Type B pancreatic cell (in vitro differentiated cells): ENCODE results near the gene ARNT2. TPM values are rescaled to one million over a fixed set of nuclear protein-coding genes. Genes with fewer than 3 reads are reported as not detected.

Source experiments
- DNase-seq: peaks from one replicate; pipeline ENCODE4 v3.0.0; 2021; ENCODE audit warnings: mixed read lengths; ENCODE audit not compliant: unreplicated experiment; ENCODE audit errors: extremely low spot score
- H3K27ac Mint-ChIP-seq: 2 replicates; pipeline ENCODE4 v1.8.0; 2021; ENCODE audit warnings: mild to moderate bottlenecking, mixed read lengths
- H3K27me3 Mint-ChIP-seq: 2 replicates; pipeline ENCODE4 v1.8.0; 2021; ENCODE audit warnings: mixed read lengths
- H3K36me3 Mint-ChIP-seq: 2 replicates; pipeline ENCODE4 v1.8.0; 2021; ENCODE audit warnings: mixed read lengths
- H3K4me1 Mint-ChIP-seq: one replicate; pipeline ENCODE4 v1.8.0; 2021; ENCODE audit warnings: mixed read lengths; ENCODE audit not compliant: unreplicated experiment
- H3K4me3 Mint-ChIP-seq: 2 replicates; pipeline ENCODE4 v1.8.0; 2021; ENCODE audit warnings: mild to moderate bottlenecking, mixed read lengths
- H3K9me3 Mint-ChIP-seq: 2 replicates; pipeline ENCODE4 v1.8.0; 2021; ENCODE audit warnings: mixed read lengths
- CTCF ChIP-seq: fragments of 200-600 bp; sonication (generic); conservative IDR thresholded peaks from 2 replicates; pipeline ENCODE4 v1.5.0; 2021; ENCODE audit warnings: antibody characterized with exemption, mild to moderate bottlenecking
- total RNA-seq: library from RNA; stranded (reverse); gene quantifications from 2 replicates; pipeline ENCODE4 v1.2.1, GENCODE V29; 2021; ENCODE audit warnings: low replicate concordance

ARNT2 gene
- total RNA-seq, 1 donor from 2014 or later, result 22.4 TPM

DNA sequence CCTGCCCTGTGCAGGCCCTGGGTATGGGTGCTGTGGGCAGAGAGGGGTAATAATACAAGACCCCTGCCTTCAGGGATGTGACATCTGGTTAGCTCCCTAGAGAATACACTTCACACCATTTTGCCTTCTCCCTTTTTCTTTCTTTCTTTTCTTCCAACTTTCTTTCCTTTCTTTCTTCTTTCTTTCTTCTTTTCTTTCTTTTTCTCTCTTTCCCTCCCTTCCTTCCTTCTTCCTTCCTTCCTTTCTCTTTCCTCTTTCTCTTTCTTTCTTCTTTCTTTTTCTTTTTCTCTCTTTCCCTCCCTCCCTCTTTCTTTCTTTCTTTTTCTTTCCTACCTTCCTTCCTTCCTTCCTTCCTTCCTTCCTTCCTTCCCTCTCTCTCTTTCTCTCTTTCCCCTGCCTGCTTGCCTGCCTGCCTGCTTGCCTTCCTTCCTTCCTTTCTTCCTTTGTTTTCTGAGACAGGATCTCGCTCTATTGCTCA is 222.5 kb downstream of the ARNT2 start:
- Mint-ChIP-seq H3K9me3 (no peaks in the 10 kb centered on the region), H3K4me3 (no peak overlapping the region), H3K27me3 (peaks cover 4% of the 10 kb centered on the region), H3K4me1 (no peaks in the 10 kb centered on the region), H3K27ac (no peak overlapping the region), H3K36me3 (no peaks in the 10 kb centered on the region)
- no peak for DNase-seq
- TF ChIP-seq CTCF, result no peak

- Mint-ChIP-seq H3K4me1 (peaks cover 9% of the 10 kb centered on the region), H3K4me3 (no peak overlapping the region), H3K9me3 (no peaks in the 10 kb centered on the region), H3K27me3 (peaks cover 7% of the 10 kb centered on the region), H3K27ac (peak overlapping the region; percentile 53), H3K36me3 (no peaks in the 10 kb centered on the region)
- no peak for DNase-seq
- no peak for TF ChIP-seq CTCF
Measured at GRCh38 chr15:80629355-80629754, 225.2 kb downstream of the ARNT2 start.

DNA sequence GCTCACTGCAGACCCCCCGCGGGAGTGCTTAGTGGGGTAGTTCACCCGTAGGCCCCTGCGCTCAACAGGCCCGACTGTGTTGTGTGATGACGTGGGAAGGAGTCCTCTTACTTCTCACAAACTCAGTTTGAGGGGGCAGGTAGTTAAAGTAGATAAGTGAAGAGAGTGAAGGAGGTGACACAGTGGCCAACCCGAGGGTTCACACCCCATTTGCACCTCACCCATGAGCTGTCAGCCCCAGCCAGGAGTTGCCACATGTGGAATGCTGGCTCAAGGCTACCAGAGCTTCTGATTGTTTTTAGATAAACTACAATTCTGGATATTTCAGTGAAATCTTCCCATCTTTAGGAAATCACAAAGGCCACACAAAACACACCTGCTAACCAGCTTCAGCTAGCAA is 226.8 kb downstream of the ARNT2 start:
- DNase-seq, result no peak
- Mint-ChIP-seq H3K36me3 (no peaks in the 10 kb centered on the region), H3K27me3 (peaks cover 12% of the 10 kb centered on the region), H3K4me1 (peaks cover 9% of the 10 kb centered on the region), H3K4me3 (no peak overlapping the region), H3K9me3 (no peaks in the 10 kb centered on the region), H3K27ac (no peak overlapping the region)
- no peak for TF ChIP-seq CTCF

DNA sequence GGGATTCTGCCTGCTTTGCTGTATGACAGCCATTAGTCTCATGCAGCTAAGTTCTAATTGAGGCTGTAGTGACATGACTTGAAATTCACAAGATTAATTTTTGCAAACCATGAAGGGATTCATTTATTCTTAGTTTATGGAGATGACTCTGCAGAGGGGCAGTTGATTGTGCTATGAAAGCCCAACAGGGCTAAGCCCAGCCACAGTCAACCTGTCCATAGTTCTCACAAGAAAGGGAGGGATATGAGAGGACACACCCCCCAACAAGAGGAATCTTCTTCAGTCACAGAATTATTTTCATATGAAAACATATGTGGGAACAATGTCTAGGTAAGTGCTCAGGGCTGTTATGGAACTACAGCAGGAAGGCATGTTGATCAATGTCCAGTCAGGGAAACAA is 229.0 kb downstream of the ARNT2 start:
- H3K9me3 Mint-ChIP-seq, result no peaks in the 10 kb centered on the region
- no peaks in the 10 kb centered on the region for H3K36me3 Mint-ChIP-seq
- no peak for TF ChIP-seq CTCF
- no peak overlapping the region for H3K4me3 Mint-ChIP-seq
- peaks cover 9% of the 10 kb centered on the region for H3K4me1 Mint-ChIP-seq
- no peak overlapping the region for H3K27ac Mint-ChIP-seq
- H3K27me3 Mint-ChIP-seq, result peaks cover 8% of the 10 kb centered on the region
- no peak for DNase-seq

DNA sequence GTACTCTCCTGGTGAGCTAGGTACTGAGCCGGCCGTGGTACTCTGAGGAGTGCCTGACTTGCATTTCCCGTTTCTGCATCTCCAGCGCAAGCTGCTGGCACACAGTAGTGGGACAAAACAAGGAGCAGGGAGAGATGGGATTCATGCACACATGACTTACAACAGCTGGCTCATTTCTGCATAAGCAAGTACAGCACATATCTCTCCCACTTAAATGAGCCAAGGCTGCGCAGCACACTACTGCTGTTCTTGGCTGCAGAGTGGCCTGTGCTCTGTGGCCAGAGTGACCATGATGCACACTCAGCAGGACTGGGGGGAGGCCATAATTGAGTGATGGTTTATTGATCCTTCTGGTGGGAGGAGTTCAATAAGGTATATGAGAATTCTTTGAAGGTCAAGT is 231.8 kb downstream of the ARNT2 start:
- Mint-ChIP-seq H3K9me3 (no peaks in the 10 kb centered on the region), H3K27me3 (peaks cover 8% of the 10 kb centered on the region), H3K27ac (no peak overlapping the region), H3K36me3 (no peaks in the 10 kb centered on the region), H3K4me3 (no peak overlapping the region), H3K4me1 (peaks cover 9% of the 10 kb centered on the region)
- no peak for TF ChIP-seq CTCF
- DNase-seq, result no peak

DNA sequence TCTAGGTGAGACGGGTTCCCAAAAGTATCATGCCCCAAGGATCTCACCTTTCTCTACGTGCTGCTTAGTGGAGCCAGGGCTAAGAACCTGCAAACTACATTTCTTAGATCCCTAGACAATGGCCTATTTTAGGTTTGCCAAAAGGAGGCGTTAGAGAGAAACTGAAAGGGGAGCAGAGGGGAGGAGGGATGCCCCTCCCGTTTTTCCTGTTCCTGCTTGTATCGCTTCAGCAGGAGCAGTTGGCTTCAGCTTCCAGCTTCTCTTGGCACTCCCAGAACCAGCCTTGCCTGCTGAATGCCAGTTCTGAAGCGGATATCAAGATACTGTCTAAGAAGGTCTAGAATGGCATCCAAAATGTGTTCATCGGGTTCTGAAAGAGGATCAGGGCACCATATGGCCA is 232.5 kb downstream of the ARNT2 start:
- TF ChIP-seq CTCF, result no peak
- Mint-ChIP-seq H3K27ac (no peak overlapping the region), H3K4me1 (peaks cover 9% of the 10 kb centered on the region), H3K27me3 (peaks cover 8% of the 10 kb centered on the region), H3K36me3 (no peaks in the 10 kb centered on the region), H3K9me3 (no peaks in the 10 kb centered on the region), H3K4me3 (no peak overlapping the region)
- no peak for DNase-seq
